H1 (cell line): Measurements from ENCODE around the gene ICA1. TPM values are rescaled to one million over a fixed set of nuclear protein-coding genes. Genes with fewer than 3 reads are reported as not detected.

Experiments
- CBX8 ChIP-seq: fragments of 300-800, 300-1000 bp; sonication (generic); IDR thresholded peaks from 2 replicates; pipeline ENCODE4 v1.7.1; 2016; ENCODE audit warnings: low read depth, low read length, borderline replicate concordance
- GTF2F1 ChIP-seq: IDR thresholded peaks from 2 replicates; pipeline ENCODE4 v1.6.1; 2012; ENCODE audit warnings: low read depth, low read length, improper control_type of control experiment, borderline replicate concordance
- JUND ChIP-seq: IDR thresholded peaks from 2 replicates; pipeline ENCODE4 v1.6.1; 2011; ENCODE audit warnings: mild to moderate bottlenecking, improper control_type of control experiment, low read length
- SIRT6 ChIP-seq: IDR thresholded peaks from one replicate; pipeline ENCODE4 v1.7.1; 2012; ENCODE audit warnings: low read length, inconsistent platforms
- SP1 ChIP-seq: IDR thresholded peaks from 2 replicates; pipeline ENCODE4 v1.6.1; 2011; ENCODE audit warnings: low read depth, low read length
- polyA plus RNA-seq, 7 experiments: library from polyadenylated mRNA; depleted of rRNA in 3 of 7; stranded (reverse) in 5 of 7; unstranded in 2 of 7; fragments of >200 nt in 5 of 7; fragments of 200-250 nt in 2 of 7; gene quantifications; 1 replicate in 5 of 7; 2 replicates in 1 of 7; 4 replicates in 1 of 7; pipeline versions ENCODE4 v1.2.1 to v1.2.3, GENCODE V29; 2011 to 2013; ENCODE audit warnings: missing spikeins in 2 of 7, mixed read lengths in 2 of 7
- total RNA-seq: library from RNA; stranded (reverse); fragmentation: NEBNext Ultra II Directional; extraction: Animal tissue kit (Norgen Biotek cat#: 25700); gene quantifications from 2 replicates; pipeline ENCODE4 v1.2.1, GENCODE V29; 2021
- TF ChIP-seq, protein P1 (sequence below): IDR thresholded peaks from 2 replicates; pipeline ENCODE4 v1.6.1; 2012; ENCODE audit warnings: inconsistent platforms
- TF ChIP-seq, protein P2 (sequence below), 3 experiments: IDR thresholded peaks; 1 replicate in 2 of 3; 2 replicates in 1 of 3; pipeline versions ENCODE4 v1.5.1 to v1.6.1; 2011; ENCODE audit warnings: low read length in 3 of 3, mild to moderate bottlenecking in 3 of 3, inconsistent platforms in 2 of 3, low read depth in 1 of 3, moderate library complexity in 1 of 3; ENCODE audit not compliant: insufficient read depth in 1 of 3; ENCODE audit errors: control extremely low read depth in 1 of 3

ICA1 gene
- total and polyA plus RNA-seq, 2 of the 8 experiments (the other 6 are each of a cell fraction or from before 2014, with no cell fraction given) = 14.9 to 37.1 TPM

DNA sequence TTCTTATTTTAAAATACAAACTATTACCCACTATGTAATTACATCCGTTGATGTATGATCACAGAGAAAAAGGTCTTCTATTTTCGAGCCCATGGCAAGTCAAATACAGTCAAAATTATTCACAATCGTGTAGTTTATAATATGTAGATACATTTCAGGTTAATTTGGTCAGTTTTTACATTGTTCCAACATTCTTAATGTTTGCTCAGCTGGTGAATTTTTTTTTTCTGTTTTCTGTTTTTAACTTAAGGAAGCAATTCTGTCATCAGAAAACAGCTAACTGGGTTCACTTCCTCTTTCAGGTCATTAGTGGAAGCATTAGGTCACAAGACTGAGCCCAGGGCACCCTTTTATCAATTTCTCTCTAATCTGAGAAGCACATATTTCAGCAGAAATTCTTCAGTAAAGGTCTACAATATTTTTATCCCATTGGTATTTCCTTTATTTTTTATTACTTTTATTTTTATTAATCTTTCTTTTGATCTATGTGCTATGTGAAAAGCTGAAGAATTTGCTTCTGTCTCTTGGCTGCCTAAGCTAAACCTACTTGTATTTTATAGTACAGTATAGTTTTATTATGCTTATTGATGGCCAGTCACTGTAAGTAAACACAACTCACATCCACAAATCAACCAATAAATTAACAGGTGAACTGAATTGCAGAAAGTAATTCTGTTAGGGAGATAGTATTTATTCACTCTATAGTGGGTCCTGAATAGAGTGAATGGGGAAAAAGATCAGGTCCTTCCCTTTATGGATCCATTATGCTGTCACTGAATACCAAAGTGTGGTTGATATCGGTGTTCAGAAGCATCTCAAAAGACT is 84.6 kb downstream of the ICA1 start (continued):
- TF ChIP-seq, protein P1, sequence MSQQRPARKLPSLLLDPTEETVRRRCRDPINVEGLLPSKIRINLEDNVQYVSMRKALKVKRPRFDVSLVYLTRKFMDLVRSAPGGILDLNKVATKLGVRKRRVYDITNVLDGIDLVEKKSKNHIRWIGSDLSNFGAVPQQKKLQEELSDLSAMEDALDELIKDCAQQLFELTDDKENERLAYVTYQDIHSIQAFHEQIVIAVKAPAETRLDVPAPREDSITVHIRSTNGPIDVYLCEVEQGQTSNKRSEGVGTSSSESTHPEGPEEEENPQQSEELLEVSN = no peak
- no peak for TF ChIP-seq SP1
- TF ChIP-seq, protein P2, sequence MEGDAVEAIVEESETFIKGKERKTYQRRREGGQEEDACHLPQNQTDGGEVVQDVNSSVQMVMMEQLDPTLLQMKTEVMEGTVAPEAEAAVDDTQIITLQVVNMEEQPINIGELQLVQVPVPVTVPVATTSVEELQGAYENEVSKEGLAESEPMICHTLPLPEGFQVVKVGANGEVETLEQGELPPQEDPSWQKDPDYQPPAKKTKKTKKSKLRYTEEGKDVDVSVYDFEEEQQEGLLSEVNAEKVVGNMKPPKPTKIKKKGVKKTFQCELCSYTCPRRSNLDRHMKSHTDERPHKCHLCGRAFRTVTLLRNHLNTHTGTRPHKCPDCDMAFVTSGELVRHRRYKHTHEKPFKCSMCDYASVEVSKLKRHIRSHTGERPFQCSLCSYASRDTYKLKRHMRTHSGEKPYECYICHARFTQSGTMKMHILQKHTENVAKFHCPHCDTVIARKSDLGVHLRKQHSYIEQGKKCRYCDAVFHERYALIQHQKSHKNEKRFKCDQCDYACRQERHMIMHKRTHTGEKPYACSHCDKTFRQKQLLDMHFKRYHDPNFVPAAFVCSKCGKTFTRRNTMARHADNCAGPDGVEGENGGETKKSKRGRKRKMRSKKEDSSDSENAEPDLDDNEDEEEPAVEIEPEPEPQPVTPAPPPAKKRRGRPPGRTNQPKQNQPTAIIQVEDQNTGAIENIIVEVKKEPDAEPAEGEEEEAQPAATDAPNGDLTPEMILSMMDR (IDR thresholded peaks at IDR 0.05; ENCODE audit: control extremely low read depth in 1 of 3, insufficient read depth in 1 of 3, low read depth in 1 of 3, low read length in 3 of 3) = no peak
- no peak for TF ChIP-seq JUND
- TF ChIP-seq SIRT6 = no peak
- TF ChIP-seq CBX8 = no peak
- no peak for TF ChIP-seq GTF2F1
